ENCODE data around the gene FILIP1.

The FILIP1 gene

GRCh38 chr6:75334266-75335040 lies 159.1 kb downstream of the FILIP1 start:
- Histone ChIP-seq H4K20me1 (ENCODE audit: insufficient read depth, low read length, poor library complexity, severe bottlenecking) (no peaks in the 10 kb centered on the region), H3K4me2 (ENCODE audit: low read depth, low read length, poor library complexity, severe bottlenecking) (no peak overlapping the region), H3K79me2 (ENCODE audit: insufficient read depth, low read length) (no peaks in the 10 kb centered on the region), H3K36me3 (ENCODE audit: insufficient read depth, low read length) (no peaks in the 10 kb centered on the region), H2AFZ (ENCODE audit: low read length) (no peak overlapping the region), H3K9me3 (ENCODE audit: insufficient read depth, low read depth, low read length) (no peaks in the 10 kb centered on the region), H3K4me3 (ENCODE audit: low read length, poor library complexity, severe bottlenecking) (no peak overlapping the region), H3F3A (ENCODE audit: low read depth) (no peaks in the 10 kb centered on the region), H3K9ac (ENCODE audit: low read depth, low read length, poor library complexity, severe bottlenecking) (no peak overlapping the region), H3K27me3 (ENCODE audit: insufficient read depth, low read length, poor library complexity, severe bottlenecking) (no peaks in the 10 kb centered on the region), H3K4me1 (ENCODE audit: insufficient read depth, low read length, poor library complexity, severe bottlenecking) (no peaks in the 10 kb centered on the region), H3K9me2 (replicated peaks; ENCODE audit: low read depth, low read length) (no peaks in the 10 kb centered on the region)
- TF ChIP-seq EZH2phosphoT487 (IDR thresholded peaks at IDR 0.05; ENCODE audit: borderline replicate concordance): no peak
- TF ChIP-seq CTCF (conservative IDR thresholded peaks at IDR 0.05; ENCODE audit: low read length): no peak

- H4K20me1 ChIP-seq (ENCODE audit: insufficient read depth, low read length, poor library complexity, severe bottlenecking): no peaks in the 10 kb centered on the region
- H3K79me2 ChIP-seq (ENCODE audit: insufficient read depth, low read length): no peaks in the 10 kb centered on the region
- no peaks in the 10 kb centered on the region for H3F3A ChIP-seq (ENCODE audit: low read depth)
- H3K9me2 ChIP-seq (replicated peaks; ENCODE audit: low read depth, low read length): no peaks in the 10 kb centered on the region
- H3K9ac ChIP-seq (ENCODE audit: low read depth, low read length, poor library complexity, severe bottlenecking): no peak overlapping the region
- no peaks in the 10 kb centered on the region for H3K36me3 ChIP-seq (ENCODE audit: insufficient read depth, low read length)
- no peak overlapping the region for H3K4me2 ChIP-seq (ENCODE audit: low read depth, low read length, poor library complexity, severe bottlenecking)
- no peaks in the 10 kb centered on the region for H3K27me3 ChIP-seq (ENCODE audit: insufficient read depth, low read length, poor library complexity, severe bottlenecking)
- no peak for TF ChIP-seq EZH2phosphoT487 (IDR thresholded peaks at IDR 0.05; ENCODE audit: borderline replicate concordance)
- no peak for TF ChIP-seq CTCF (conservative IDR thresholded peaks at IDR 0.05; ENCODE audit: low read length)
- no peak overlapping the region for H3K4me3 ChIP-seq (ENCODE audit: low read length, poor library complexity, severe bottlenecking)
- no peaks in the 10 kb centered on the region for H3K4me1 ChIP-seq (ENCODE audit: insufficient read depth, low read length, poor library complexity, severe bottlenecking)
- no peak overlapping the region for H2AFZ ChIP-seq (ENCODE audit: low read length)
- H3K9me3 ChIP-seq (ENCODE audit: insufficient read depth, low read depth, low read length): no peaks in the 10 kb centered on the region
Measured at GRCh38 chr6:75333676-75334200, 159.9 kb downstream of the FILIP1 start.

- no peak overlapping the region for H3K4me2 ChIP-seq (ENCODE audit: low read depth, low read length, poor library complexity, severe bottlenecking)
- no peaks in the 10 kb centered on the region for H3K9me3 ChIP-seq (ENCODE audit: insufficient read depth, low read depth, low read length)
- no peaks in the 10 kb centered on the region for H3K27me3 ChIP-seq (ENCODE audit: insufficient read depth, low read length, poor library complexity, severe bottlenecking)
- H3K9ac ChIP-seq (ENCODE audit: low read depth, low read length, poor library complexity, severe bottlenecking): no peak overlapping the region
- no peaks in the 10 kb centered on the region for H3F3A ChIP-seq (ENCODE audit: low read depth)
- H2AFZ ChIP-seq (ENCODE audit: low read length): no peak overlapping the region
- no peak overlapping the region for H3K4me3 ChIP-seq (ENCODE audit: low read length, poor library complexity, severe bottlenecking)
- H3K4me1 ChIP-seq (ENCODE audit: insufficient read depth, low read length, poor library complexity, severe bottlenecking): no peaks in the 10 kb centered on the region
- TF ChIP-seq EZH2phosphoT487 (IDR thresholded peaks at IDR 0.05; ENCODE audit: borderline replicate concordance): no peak
- TF ChIP-seq CTCF (conservative IDR thresholded peaks at IDR 0.05; ENCODE audit: low read length): no peak
- no peaks in the 10 kb centered on the region for H3K36me3 ChIP-seq (ENCODE audit: insufficient read depth, low read length)
- no peaks in the 10 kb centered on the region for H3K9me2 ChIP-seq (replicated peaks; ENCODE audit: low read depth, low read length)
- H3K79me2 ChIP-seq (ENCODE audit: insufficient read depth, low read length): no peaks in the 10 kb centered on the region
- no peaks in the 10 kb centered on the region for H4K20me1 ChIP-seq (ENCODE audit: insufficient read depth, low read length, poor library complexity, severe bottlenecking)
Measured at GRCh38 chr6:75331151-75331550, 162.4 kb downstream of the FILIP1 start.

Measured in Loucy (cell line).